ENCODE measurements around the gene NANS.

DNA sequence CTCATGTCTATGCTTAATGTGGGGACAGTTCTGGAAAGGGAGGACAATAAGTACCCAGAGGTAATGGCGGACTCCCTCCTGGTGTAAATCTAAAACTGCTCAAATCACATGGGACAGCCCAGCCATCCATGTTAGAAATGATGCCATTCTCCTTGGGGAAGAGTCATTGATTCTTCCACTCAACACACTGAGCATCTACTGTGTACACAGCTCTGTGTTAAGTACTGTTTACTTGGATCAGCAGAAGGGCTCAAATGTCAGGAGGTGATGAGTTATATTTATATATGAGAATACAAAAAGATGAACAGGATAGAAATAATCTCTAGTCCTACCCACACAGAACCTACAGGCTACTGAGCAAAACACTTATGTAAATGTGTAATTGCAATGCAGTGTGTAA, 31.8 kb upstream of the NANS start:
- TF ChIP-seq OSR1 (CRISPR knock-in tag; IDR thresholded peaks at IDR 0.05) (no peak), TOX (CRISPR knock-in tag; IDR thresholded peaks at IDR 0.05; ENCODE audit: borderline replicate concordance) (no peak)
